Natural killer cell (primary cell): ENCODE results near the gene SGSM2. TPM values are rescaled to one million over a fixed set of nuclear protein-coding genes. Genes with fewer than 3 reads are reported as not detected.

Experiments
- ATAC-seq, 3 donors: fragments of 150-1000 bp in 2 of 3; fragments of 200-7000 bp in 1 of 3; cut with Tn5 transposase; 1 replicate in 1 of 3; 2 replicates in 2 of 3; pipeline ENCODE4 v1.10.0; 2021; ENCODE audit warnings: mild to moderate bottlenecking in 2 of 3, moderate library complexity in 2 of 3
- DNase-seq, 2 donors: peaks; one replicate each; pipeline versions ENCODE4 v3.0.0 to v3.0.0-alpha.2; 2013 to 2021; ENCODE audit warnings: mixed read lengths in 1 of 2
- H3K27ac ChIP-seq: one replicate; pipeline ENCODE4 v1.5.1; 2013; ENCODE audit warnings: mild to moderate bottlenecking, low read length
- H3K27me3 ChIP-seq: one replicate; pipeline ENCODE4 v1.6.1; 2013; ENCODE audit warnings: low read length; ENCODE audit not compliant: control insufficient read depth, insufficient read depth
- H3K36me3 ChIP-seq: one replicate; pipeline ENCODE4 v1.6.1; 2013; ENCODE audit warnings: low read length; ENCODE audit not compliant: control insufficient read depth, insufficient read depth
- H3K4me1 ChIP-seq: one replicate; pipeline ENCODE4 v1.6.1; 2013; ENCODE audit warnings: low read length; ENCODE audit not compliant: control insufficient read depth, insufficient read depth
- H3K4me3 ChIP-seq: one replicate; pipeline ENCODE4 v1.5.1; 2013; ENCODE audit warnings: low read length
- H3K9me3 ChIP-seq: one replicate; pipeline ENCODE4 v1.6.1; 2013; ENCODE audit warnings: low read length; ENCODE audit not compliant: control insufficient read depth, insufficient read depth
- H3K27ac Mint-ChIP-seq, 2 donors: one replicate each; pipeline ENCODE4 v1.8.0; 2022; ENCODE audit warnings: mild to moderate bottlenecking in 2 of 2, mixed read lengths in 2 of 2, moderate library complexity in 1 of 2
- H3K27me3 Mint-ChIP-seq, 2 donors: one replicate each; pipeline ENCODE4 v1.8.0; 2022; ENCODE audit warnings: low read depth in 2 of 2, mixed read lengths in 2 of 2
- H3K36me3 Mint-ChIP-seq: one replicate; pipeline ENCODE4 v1.8.0; 2022; ENCODE audit warnings: mixed read lengths
- H3K4me1 Mint-ChIP-seq, 2 donors: one replicate each; pipeline ENCODE4 v1.8.0; 2022; ENCODE audit warnings: mixed read lengths in 2 of 2
- H3K4me3 Mint-ChIP-seq: one replicate; pipeline ENCODE4 v1.8.0; 2022; ENCODE audit warnings: mild to moderate bottlenecking, moderate library complexity, mixed read lengths
- H3K9me3 Mint-ChIP-seq, 2 donors: one replicate each; pipeline ENCODE4 v1.8.0; 2022; ENCODE audit warnings: mixed read lengths in 2 of 2
- CTCF ChIP-seq: fragments of 200-600 bp; IDR thresholded peaks from one replicate; pipeline ENCODE4 v1.8.0; 2022; ENCODE audit warnings: antibody characterized with exemption
- WGBS: methylation state at CpG from one replicate; pipeline ENCODE4 v1.1.7; 2013; ENCODE audit warnings: missing lambda C conversion rate; ENCODE audit not compliant: insufficient coverage; 5-methylcytosine and 5-hydroxymethylcytosine counted together
- intact Hi-C: fragments of 100-400 bp; cut with micrococcal nuclease; formaldehyde crosslinking; loops from one replicate; pipeline ENCODE4 v1.14.2; 2022
- total RNA-seq, 4 donors: library from RNA; stranded (reverse); fragments of 120-200 nt in 1 of 4; gene quantifications; one replicate each; pipeline versions ENCODE4 v1.2.3 to v1.2.4, GENCODE V29; 2013 to 2022

The SGSM2 gene
- total RNA-seq, 3 donors from 2014 or later (not counting 1 experiment from before 2014, with no cell fraction given), result 65.4 to 75.7 (median 73.6) TPM

GRCh38 chr17:2338315-2338657 is 985 bp downstream of the SGSM2 start:
- H3K27ac ChIP-seq, result no peak overlapping the region
- peak overlapping the region; percentile 34 to 66 for H3K27ac Mint-ChIP-seq
- ATAC-seq, result no peak
- no peaks in the 10 kb centered on the region for H3K27me3 Mint-ChIP-seq
- no peaks in the 10 kb centered on the region for H3K9me3 ChIP-seq
- H3K36me3 ChIP-seq, result peaks cover 17% of the 10 kb centered on the region
- peak overlapping the region; percentile 90 for H3K4me3 Mint-ChIP-seq
- H3K4me3 ChIP-seq, result peak overlapping the region; percentile 60
- peaks cover 17 to 19% of the 10 kb centered on the region in 2 donors for H3K4me1 Mint-ChIP-seq
- WGBS, result 50% methylated on average over 5 of the region's 5 CpGs
- intact Hi-C loops, result no loop called here
- no peaks in the 10 kb centered on the region for H3K9me3 Mint-ChIP-seq
- no peaks in the 10 kb centered on the region for H3K27me3 ChIP-seq
- H3K4me1 ChIP-seq, result peaks cover 18% of the 10 kb centered on the region
- TF ChIP-seq CTCF, result no peak
- DNase-seq, result peak in 1 of 2 donors; percentile 21
- H3K36me3 Mint-ChIP-seq, result no peaks in the 10 kb centered on the region

- no peaks in the 10 kb centered on the region for H3K9me3 ChIP-seq
- Mint-ChIP-seq H3K4me3 (no peak overlapping the region), H3K36me3 (no peaks in the 10 kb centered on the region), H3K9me3 (no peaks in the 10 kb centered on the region), H3K27ac (no peak overlapping the region), H3K27me3 (no peaks in the 10 kb centered on the region), H3K4me1 (peaks cover 0 to 2% of the 10 kb centered on the region in 2 donors)
- no peak overlapping the region for H3K4me3 ChIP-seq
- H3K27me3 ChIP-seq, result no peaks in the 10 kb centered on the region
- H3K36me3 ChIP-seq, result no peaks in the 10 kb centered on the region
- 83% methylated on average over 5 of the region's 5 CpGs for WGBS
- DNase-seq, result peak in 1 of 2 donors; percentile 25
- intact Hi-C loops, result no loop called here
- ATAC-seq, result no peak
- no peak overlapping the region for H3K27ac ChIP-seq
- no peak for TF ChIP-seq CTCF
- peaks cover under 1% of the 10 kb centered on the region for H3K4me1 ChIP-seq
Measured at GRCh38 chr17:2343421-2343820, 6.1 kb downstream of the SGSM2 start.

- Histone ChIP-seq H3K9me3 (no peaks in the 10 kb centered on the region), H3K36me3 (no peaks in the 10 kb centered on the region), H3K4me1 (no peaks in the 10 kb centered on the region), H3K27ac (no peak overlapping the region), H3K4me3 (no peak overlapping the region), H3K27me3 (no peaks in the 10 kb centered on the region)
- Mint-ChIP-seq H3K9me3 (no peaks in the 10 kb centered on the region), H3K36me3 (no peaks in the 10 kb centered on the region), H3K27me3 (no peaks in the 10 kb centered on the region), H3K4me1 (no peaks in the 10 kb centered on the region), H3K4me3 (no peak overlapping the region), H3K27ac (no peak overlapping the region)
- DNase-seq (no peak), ATAC-seq (no peak)
- intact Hi-C loops, result no loop called here
- 98% methylated on average over 9 of the region's 10 CpGs for WGBS
- no peak for TF ChIP-seq CTCF
Measured at GRCh38 chr17:2344528-2344927, 7.2 kb downstream of the SGSM2 start.

- no peak for DNase-seq
- no peaks in the 10 kb centered on the region for H3K27me3 Mint-ChIP-seq
- no peaks in the 10 kb centered on the region for H3K4me1 ChIP-seq
- intact Hi-C loops, result no loop called here
- no peak overlapping the region for H3K4me3 ChIP-seq
- no peak overlapping the region for H3K27ac Mint-ChIP-seq
- H3K9me3 ChIP-seq, result no peaks in the 10 kb centered on the region
- H3K36me3 Mint-ChIP-seq, result no peaks in the 10 kb centered on the region
- no peak overlapping the region for H3K27ac ChIP-seq
- H3K4me3 Mint-ChIP-seq, result no peak overlapping the region
- no peaks in the 10 kb centered on the region for H3K4me1 Mint-ChIP-seq
- H3K27me3 ChIP-seq, result no peaks in the 10 kb centered on the region
- H3K36me3 ChIP-seq, result no peaks in the 10 kb centered on the region
- WGBS, result 93% methylated on average over 8 of the region's 8 CpGs
- no peaks in the 10 kb centered on the region for H3K9me3 Mint-ChIP-seq
- no peak for ATAC-seq
- TF ChIP-seq CTCF, result no peak
Measured at GRCh38 chr17:2346475-2346874, 9.2 kb downstream of the SGSM2 start.
